Fibroblast of lung (primary cell): ENCODE measurements around the gene SHISA8.

Experiments used
- EZH2 ChIP-seq: IDR thresholded peaks from 2 replicates; pipeline ENCODE4 v1.5.1; 2012; ENCODE audit warnings: low read length, control low read depth, mild to moderate bottlenecking; ENCODE audit errors: missing control alignments
- TF ChIP-seq, protein P1 (sequence below), 2 donors: IDR thresholded peaks in 1 of 2; conservative IDR thresholded peaks in 1 of 2; 1 replicate in 1 of 2; 2 replicates in 1 of 2; pipeline ENCODE4 v1.5.1; 2011 to 2012; ENCODE audit warnings: low read length in 2 of 2, control low read depth in 1 of 2, inconsistent platforms in 1 of 2, low read depth in 1 of 2, mild to moderate bottlenecking in 1 of 2

DNA sequence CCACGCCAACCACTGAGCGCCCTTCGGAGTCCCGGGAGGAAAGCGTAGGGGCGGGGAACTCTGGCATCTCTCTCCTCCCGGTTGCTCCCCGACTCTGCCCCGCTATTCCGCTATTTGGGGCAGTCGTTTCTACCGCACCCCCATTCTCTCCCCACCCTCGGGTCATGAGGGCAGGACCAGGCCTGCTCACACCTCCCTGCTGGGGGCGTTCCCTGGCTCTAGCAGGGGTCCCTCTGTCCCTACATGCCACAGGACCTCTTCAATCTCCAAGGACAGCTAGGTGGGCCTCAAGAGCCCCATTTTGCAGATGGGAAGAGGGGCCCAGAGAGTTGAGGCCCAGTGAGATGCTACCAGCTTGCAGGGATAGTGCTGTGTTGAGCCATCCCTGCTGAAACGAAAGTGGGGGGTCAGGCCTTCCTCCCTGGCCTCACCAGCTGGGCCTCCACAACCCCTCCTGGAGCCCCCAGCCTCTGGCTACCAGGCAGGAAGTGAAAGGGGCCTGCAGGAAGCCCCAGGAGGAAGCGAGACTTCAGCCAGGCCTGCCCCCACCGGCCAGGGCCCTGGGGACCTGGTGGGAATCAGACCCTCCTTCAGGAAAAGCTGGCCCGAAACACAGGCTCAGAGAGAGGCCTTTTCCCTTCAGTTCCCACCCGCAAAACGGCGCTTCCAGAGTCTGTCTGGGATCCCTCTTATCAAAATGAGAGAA, 5.5 kb upstream of the SHISA8 start:
- TF ChIP-seq, protein P1, sequence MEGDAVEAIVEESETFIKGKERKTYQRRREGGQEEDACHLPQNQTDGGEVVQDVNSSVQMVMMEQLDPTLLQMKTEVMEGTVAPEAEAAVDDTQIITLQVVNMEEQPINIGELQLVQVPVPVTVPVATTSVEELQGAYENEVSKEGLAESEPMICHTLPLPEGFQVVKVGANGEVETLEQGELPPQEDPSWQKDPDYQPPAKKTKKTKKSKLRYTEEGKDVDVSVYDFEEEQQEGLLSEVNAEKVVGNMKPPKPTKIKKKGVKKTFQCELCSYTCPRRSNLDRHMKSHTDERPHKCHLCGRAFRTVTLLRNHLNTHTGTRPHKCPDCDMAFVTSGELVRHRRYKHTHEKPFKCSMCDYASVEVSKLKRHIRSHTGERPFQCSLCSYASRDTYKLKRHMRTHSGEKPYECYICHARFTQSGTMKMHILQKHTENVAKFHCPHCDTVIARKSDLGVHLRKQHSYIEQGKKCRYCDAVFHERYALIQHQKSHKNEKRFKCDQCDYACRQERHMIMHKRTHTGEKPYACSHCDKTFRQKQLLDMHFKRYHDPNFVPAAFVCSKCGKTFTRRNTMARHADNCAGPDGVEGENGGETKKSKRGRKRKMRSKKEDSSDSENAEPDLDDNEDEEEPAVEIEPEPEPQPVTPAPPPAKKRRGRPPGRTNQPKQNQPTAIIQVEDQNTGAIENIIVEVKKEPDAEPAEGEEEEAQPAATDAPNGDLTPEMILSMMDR (conservative IDR thresholded peaks at IDR 0.05 in 1 of 2, IDR thresholded peaks at IDR 0.05 in 1 of 2; ENCODE audit: low read depth in 1 of 2, low read length in 2 of 2) = no peak
- no peak for TF ChIP-seq EZH2
